ENCODE measurements around the gene RSAD1.
"Not testable (repeated sequence)": the region's sequence is repeated elsewhere in the genome, so short reads cannot be mapped to it uniquely, and the experiment has no call there.

RSAD1 gene

DNA sequence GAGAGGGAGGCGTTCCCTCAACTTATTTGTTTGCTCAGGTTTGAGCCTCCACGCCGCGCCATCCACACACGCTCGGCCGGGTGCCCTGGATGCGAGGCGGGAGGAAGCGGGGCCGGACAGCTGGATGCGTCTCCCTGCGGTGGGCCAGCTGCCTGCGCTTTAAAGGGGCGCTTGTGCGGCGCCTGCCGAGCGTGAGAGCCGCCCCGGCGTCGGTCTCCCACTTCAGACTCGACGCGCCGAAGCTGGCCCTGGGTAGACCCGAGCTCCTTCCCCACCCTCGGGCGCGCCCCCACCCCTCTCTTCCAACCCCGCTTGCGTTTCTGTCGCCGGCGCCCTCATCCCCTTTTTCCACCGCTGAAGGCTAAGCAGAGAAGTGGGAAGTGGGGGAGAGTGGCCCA lies 9.5 kb upstream of the RSAD1 start:
- no peak for DNase-seq (ENCODE audit: low spot score)
- TF ChIP-seq, protein P1, sequence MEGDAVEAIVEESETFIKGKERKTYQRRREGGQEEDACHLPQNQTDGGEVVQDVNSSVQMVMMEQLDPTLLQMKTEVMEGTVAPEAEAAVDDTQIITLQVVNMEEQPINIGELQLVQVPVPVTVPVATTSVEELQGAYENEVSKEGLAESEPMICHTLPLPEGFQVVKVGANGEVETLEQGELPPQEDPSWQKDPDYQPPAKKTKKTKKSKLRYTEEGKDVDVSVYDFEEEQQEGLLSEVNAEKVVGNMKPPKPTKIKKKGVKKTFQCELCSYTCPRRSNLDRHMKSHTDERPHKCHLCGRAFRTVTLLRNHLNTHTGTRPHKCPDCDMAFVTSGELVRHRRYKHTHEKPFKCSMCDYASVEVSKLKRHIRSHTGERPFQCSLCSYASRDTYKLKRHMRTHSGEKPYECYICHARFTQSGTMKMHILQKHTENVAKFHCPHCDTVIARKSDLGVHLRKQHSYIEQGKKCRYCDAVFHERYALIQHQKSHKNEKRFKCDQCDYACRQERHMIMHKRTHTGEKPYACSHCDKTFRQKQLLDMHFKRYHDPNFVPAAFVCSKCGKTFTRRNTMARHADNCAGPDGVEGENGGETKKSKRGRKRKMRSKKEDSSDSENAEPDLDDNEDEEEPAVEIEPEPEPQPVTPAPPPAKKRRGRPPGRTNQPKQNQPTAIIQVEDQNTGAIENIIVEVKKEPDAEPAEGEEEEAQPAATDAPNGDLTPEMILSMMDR (IDR thresholded peaks at IDR 0.05; ENCODE audit: extremely low read depth, missing control alignments), result no peak

DNA sequence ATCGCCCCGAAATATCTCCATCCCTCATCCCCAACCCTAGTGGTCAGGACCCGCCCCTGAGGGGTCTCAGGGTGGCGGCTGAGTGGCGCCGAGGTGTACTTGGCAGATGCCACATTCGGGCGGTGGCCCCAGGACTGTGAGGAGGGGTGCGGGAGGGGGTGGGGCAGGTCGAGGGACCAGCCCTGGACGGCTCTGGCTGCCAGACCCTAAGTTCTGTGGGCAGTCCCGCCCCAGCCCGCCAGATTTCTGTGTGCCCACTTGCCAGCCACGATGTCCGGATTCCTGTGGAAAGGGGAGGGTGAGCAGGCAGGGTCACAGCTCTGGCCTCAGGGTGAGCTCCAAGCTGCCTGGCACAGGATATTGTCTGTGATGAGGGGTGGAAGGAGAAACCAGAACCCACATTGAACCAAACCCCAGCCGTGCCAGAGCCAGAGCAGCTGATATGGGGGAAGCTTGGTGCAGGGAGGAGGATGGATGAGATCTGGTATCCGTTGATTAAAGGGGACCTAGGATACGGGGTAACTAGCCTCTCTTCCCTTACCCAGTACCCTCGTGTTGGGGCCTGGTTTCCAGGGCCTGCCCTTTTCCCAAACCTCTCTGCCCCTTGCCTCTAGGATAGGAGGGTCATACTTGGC lies 8.9 kb upstream of the RSAD1 start:
- TF ChIP-seq, protein P1 (IDR thresholded peaks at IDR 0.05; ENCODE audit: extremely low read depth, missing control alignments), result no peak
- DNase-seq (ENCODE audit: low spot score), result no peak

DNA sequence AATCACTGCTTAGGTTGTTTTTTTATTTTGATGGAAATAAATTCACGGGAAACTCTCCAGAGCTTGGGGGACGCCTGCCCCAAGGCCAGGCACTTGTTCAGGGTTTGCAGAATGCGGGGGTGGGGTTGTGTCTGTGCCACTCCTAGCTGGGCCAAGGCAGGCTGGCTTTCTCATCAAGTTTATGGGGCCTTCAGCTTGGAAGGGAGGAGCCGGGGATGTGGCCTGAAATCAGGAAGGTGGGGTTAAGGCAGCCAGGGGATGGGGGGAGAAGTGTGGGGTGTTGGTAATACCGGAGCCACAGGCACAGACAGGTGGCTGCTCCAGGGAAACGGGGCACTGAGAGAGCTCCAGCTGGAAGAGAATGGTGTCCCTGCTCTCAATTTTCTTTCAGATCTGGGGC lies 8.2 kb upstream of the RSAD1 start:
- DNase-seq (ENCODE audit: low spot score), result no peak
- TF ChIP-seq, protein P1 (IDR thresholded peaks at IDR 0.05; ENCODE audit: extremely low read depth, missing control alignments), result no peak

- TF ChIP-seq, protein P1 (IDR thresholded peaks at IDR 0.05; ENCODE audit: extremely low read depth, missing control alignments), result no peak
- no peak for DNase-seq (ENCODE audit: low spot score)
Measured at GRCh38 chr17:50471009-50471905, 7.4 kb upstream of the RSAD1 start.

- DNase-seq (ENCODE audit: low spot score), result no peak
- TF ChIP-seq, protein P1 (IDR thresholded peaks at IDR 0.05; ENCODE audit: extremely low read depth, missing control alignments), result no peak
Measured at GRCh38 chr17:50472286-50472685, 6.4 kb upstream of the RSAD1 start.

- not testable (repeated sequence) for DNase-seq (ENCODE audit: low spot score)
Measured at GRCh38 chr17:50472761-50473161, 5.9 kb upstream of the RSAD1 start.

DNA sequence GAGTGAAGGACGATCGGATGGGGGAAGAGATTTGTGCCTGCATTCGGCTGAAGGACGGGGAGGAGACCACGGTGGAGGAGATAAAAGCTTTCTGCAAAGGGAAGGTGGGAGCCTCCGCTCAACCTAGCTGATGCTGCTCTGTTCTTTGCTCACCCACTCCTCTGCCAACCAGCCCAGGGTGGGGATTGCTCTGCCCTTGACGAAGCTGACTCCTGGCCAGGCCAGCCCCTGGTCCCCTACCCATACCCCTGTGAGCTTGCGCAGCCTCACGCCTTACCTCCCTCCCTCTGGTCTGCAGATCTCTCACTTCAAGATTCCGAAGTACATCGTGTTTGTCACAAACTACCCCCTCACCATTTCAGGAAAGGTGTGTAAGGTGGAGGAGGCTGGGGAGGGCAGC lies 4.8 kb upstream of the RSAD1 start:
- TF ChIP-seq, protein P1 (IDR thresholded peaks at IDR 0.05; ENCODE audit: extremely low read depth, missing control alignments), result no peak
- no peak for DNase-seq (ENCODE audit: low spot score)

Data from GM20000 (cell line).